Adipose tissue (tissue), 3 donors: ENCODE data around the gene NEURL1. TPM values are rescaled to one million over a fixed set of nuclear protein-coding genes. Genes with fewer than 3 reads are reported as not detected.

Source experiments
- H3K27ac ChIP-seq: one replicate; pipeline ENCODE4 v1.5.1; 2013; ENCODE audit warnings: low read depth, low read length
- WGBS, 3 donors: extraction: QIAGEN DNeasy Blood & Tissue Kit; methylation state at CpG; one replicate each; pipeline ENCODE4 v1.1.7; 2013; 5-methylcytosine and 5-hydroxymethylcytosine counted together
- polyA plus RNA-seq, 3 donors: library from polyadenylated mRNA; stranded (reverse); fragments of 200-250 nt; gene quantifications; one replicate each; pipeline ENCODE4 v1.2.3, GENCODE V29; 2013
- donor health status: healthy with polysubstance abuse.
- donor health status: Bipolar disorder and iron deficiency.
- donor health status: healthy.

NEURL1 gene
- polyA plus RNA-seq, 3 donors = 0.51 to 9.8 TPM; not detected in 1

GRCh38 chr10:103534621-103535498 is 41.4 kb downstream of the NEURL1 start:
- H3K27ac ChIP-seq = no peak overlapping the region
- 91 to 98% (median 98%) methylated on average over 3 of the region's 3 CpGs for WGBS, 3 donors

- no peak overlapping the region for H3K27ac ChIP-seq
- WGBS, 3 donors = 91 to 99% (median 97%) methylated on average over 2 of the region's 2 CpGs
These were observed 42.1 kb downstream of the NEURL1 start for GRCh38 chr10:103535595-103535994.

- no peak overlapping the region for H3K27ac ChIP-seq
- WGBS, 3 donors = 0 to 72% (median 71%) methylated on average over 1 of the region's 1 CpG
These were observed 46.2 kb downstream of the NEURL1 start for GRCh38 chr10:103539751-103540150.

GRCh38 chr10:103540722-103541121 is 47.2 kb downstream of the NEURL1 start:
- 84 to 87% (median 84%) methylated on average over 4 of the region's 4 CpGs for WGBS, 3 donors

GRCh38 chr10:103541616-103542015 is 48.1 kb downstream of the NEURL1 start:
- 92 to 94% (median 92%) methylated on average over 3 of the region's 3 CpGs for WGBS, 3 donors
- H3K27ac ChIP-seq = no peak overlapping the region

More at GRCh38 chr10:103540722-103541121, 47.2 kb downstream of the NEURL1 start:
- H3K27ac ChIP-seq = no peak overlapping the region

- H3K27ac ChIP-seq = no peak overlapping the region
- WGBS, 3 donors = 7 to 13% (median 7%) methylated on average over 17 of the region's 17 CpGs
These were observed 49.5 kb downstream of the NEURL1 start for GRCh38 chr10:103542764-103543616.

GRCh38 chr10:103543617-103544525 is 50.4 kb downstream of the NEURL1 start:
- H3K27ac ChIP-seq = no peak overlapping the region
- WGBS, 3 donors = 86 to 95% (median 95%) methylated on average over 9 of the region's 9 CpGs

GRCh38 chr10:103544657-103545310 is 51.3 kb downstream of the NEURL1 start:
- 86 to 90% (median 89%) methylated on average over 8 of the region's 8 CpGs for WGBS, 3 donors
- no peak overlapping the region for H3K27ac ChIP-seq

GRCh38 chr10:103545366-103545765 is 51.9 kb downstream of the NEURL1 start:
- no peak overlapping the region for H3K27ac ChIP-seq
- 50 to 97% (median 76%) methylated on average over 1 of the region's 1 CpG for WGBS, 3 donors

- WGBS, 3 donors = 50 to 95% (median 91%) methylated on average over 4 of the region's 4 CpGs
- no peak overlapping the region for H3K27ac ChIP-seq
These were observed 52.3 kb downstream of the NEURL1 start for GRCh38 chr10:103545771-103546281.

- 65 to 90% (median 85%) methylated on average over 1 of the region's 1 CpG for WGBS, 3 donors
- no peak overlapping the region for H3K27ac ChIP-seq
These were observed 52.9 kb downstream of the NEURL1 start for GRCh38 chr10:103546401-103546800.

GRCh38 chr10:103547391-103547946 is 54.0 kb downstream of the NEURL1 start:
- WGBS, 3 donors = 60 to 81% (median 68%) methylated on average over 10 of the region's 10 CpGs
- no peak overlapping the region for H3K27ac ChIP-seq

- WGBS, 3 donors = 90 to 95% (median 90%) methylated on average over 3 of the region's 3 CpGs
- H3K27ac ChIP-seq = no peak overlapping the region
These were observed 54.5 kb downstream of the NEURL1 start for GRCh38 chr10:103548006-103548405.

GRCh38 chr10:103548581-103549348 is 55.3 kb downstream of the NEURL1 start:
- 29 to 91% (median 87%) methylated on average over 12 of the region's 12 CpGs for WGBS, 3 donors
- H3K27ac ChIP-seq = no peak overlapping the region

GRCh38 chr10:103549349-103549685 is 55.8 kb downstream of the NEURL1 start:
- WGBS, 3 donors = 53 to 98% (median 96%) methylated on average over 3 of the region's 3 CpGs

GRCh38 chr10:103550229-103550628 is 56.7 kb downstream of the NEURL1 start:
- 87 to 95% (median 95%) methylated on average over 1 of the region's 1 CpG for WGBS, 3 donors

More at GRCh38 chr10:103549349-103549685, 55.8 kb downstream of the NEURL1 start:
- no peak overlapping the region for H3K27ac ChIP-seq

More at GRCh38 chr10:103550229-103550628, 56.7 kb downstream of the NEURL1 start:
- no peak overlapping the region for H3K27ac ChIP-seq
